ENCODE results near the gene DAPK2.
"Not testable (repeated sequence)": the region's sequence is repeated elsewhere in the genome, so short reads cannot be mapped to it uniquely, and the experiment has no call there.

DAPK2 gene

DNA sequence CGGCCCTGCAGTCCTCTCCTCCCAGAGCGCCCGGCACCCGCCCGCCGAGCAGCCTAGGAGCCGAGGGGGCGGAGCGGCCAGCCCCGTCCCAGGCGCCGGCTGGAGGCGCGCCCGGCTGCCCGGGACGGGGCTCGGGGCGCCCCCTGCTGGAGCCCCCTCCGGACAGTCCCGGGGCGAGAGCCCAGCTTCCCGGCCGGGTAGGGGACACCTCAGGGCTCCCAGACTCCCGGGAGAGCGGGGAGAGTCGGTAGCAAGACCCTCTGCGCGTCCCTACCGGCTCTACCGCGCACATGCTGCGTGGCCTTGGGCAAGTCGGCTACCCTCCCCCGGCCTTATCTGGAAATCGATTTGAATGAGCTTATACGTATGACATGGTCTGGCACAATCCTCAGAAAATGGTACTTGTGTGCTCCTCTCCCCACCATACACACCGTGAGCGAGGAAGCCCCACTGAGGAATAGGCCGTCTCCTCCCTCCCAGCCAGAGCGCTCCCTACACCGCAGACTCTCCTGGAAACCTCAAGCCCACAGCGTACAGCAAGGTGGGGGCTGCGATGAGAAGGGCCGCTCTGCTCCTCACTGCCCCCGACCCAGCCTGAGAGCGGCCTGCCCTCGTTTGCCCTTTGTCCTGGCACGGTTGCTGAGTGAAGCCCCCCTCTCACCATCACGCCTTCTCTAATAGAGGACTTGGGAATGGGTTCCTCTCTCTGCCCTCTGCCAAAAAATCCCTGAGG lies at the start of gene DAPK2:
DAPK2 (minus strand) TSS at position 65 of the 733 bp plus-strand sequence. CDS start 6,224 bp downstream, outside the sequence.
- DNase-seq = no peak

DNA sequence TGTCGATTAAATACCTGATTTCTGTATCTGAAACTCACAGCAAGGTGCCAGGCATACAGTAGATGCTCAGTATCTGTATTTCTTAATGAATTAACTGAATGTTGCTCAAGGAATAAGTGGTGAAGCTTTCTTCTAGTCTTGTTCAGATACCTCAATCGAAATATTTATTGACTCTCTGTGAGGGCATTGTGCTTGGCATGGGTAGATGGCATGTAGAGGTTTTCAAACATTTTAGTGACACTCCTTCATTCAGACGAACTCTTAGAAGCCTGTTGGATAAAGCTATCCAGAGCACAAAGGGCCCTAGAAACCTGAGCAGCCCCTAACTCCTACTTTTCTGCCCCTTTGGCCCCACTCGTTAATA lies 49.1 kb upstream of the DAPK2 start:
- no peak for DNase-seq

DNA sequence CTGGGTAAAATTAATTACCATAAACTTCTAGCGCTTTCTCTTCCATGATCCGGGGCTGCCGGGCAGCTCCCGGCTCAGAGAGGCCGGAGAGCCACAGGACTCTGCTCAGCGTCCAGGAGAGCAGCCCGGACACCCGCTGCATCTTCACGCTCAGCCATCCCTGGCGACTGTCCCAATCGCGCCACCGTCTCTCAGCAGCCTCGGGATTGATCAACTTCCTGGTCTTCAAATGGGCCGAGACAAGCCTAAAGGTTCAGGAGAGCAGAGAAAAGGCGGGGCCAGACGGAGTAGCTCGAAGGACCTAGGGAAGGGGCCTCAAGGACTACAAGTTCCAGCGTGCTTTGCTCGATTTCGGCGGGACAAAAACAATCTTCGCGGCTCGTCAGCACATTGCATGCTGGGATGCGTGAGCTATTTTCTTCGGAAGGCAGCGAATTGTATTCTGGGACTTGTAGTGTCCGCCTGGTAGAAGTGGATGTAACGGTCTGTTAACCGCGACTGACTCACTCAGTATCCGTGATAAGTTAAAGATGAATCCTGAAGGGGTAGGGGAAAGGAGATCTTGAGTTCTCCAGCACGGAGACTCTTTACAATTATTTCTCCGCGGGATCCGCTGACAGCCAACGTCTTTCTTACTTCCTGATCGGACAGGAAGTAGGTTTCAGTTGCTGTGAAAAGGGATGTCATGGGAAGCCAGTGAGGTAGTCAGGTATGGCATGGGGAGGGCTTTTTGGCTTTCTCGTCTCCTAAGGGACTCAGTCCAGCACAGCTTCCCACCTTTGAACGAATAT lies 47.5 kb upstream of the DAPK2 start, which contains the start of gene CIAO2A:
CIAO2A (minus strand) TSS at position 212 of the 791 bp plus-strand sequence; CDS start at position 142, 70 bp downstream.
- DNase-seq = peak; percentile 99

DNA sequence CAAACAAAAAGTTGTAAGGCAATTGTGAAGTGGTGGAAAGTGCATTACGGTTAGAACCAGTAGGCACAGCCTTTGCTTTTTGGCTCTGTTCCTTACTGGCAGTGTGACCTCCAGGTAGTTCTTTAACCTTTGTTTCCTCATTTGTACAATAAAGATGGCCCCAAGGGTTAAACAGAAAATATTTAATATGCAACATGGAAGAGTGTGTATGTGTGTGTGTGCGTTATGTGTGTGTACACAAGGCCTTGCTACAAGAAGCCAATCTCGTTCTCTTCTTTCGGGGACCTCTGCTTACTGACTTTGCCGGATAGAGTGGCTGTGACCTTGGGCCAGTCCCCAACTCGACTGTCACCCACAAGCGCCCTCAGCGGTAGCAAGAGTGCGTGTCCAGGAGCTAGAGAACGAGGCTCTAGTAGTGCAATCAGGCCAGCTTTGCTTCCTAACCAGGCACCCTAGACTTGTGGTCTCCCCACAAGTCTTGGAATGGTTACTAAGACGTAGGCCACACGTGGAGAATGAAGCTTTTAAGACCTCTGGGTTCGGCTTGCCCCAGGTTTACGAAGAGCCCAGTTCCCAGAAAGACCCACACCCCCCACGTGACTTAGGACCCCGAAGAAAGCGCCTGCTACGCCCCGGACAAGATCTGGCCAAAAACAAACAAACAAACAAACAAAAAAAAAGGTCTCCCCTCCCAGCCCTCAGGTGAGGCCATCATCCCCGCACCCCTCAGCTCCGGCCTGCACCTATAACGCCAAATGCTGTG lies 46.8 kb upstream of the DAPK2 start:
- DNase-seq = no peak

DNA sequence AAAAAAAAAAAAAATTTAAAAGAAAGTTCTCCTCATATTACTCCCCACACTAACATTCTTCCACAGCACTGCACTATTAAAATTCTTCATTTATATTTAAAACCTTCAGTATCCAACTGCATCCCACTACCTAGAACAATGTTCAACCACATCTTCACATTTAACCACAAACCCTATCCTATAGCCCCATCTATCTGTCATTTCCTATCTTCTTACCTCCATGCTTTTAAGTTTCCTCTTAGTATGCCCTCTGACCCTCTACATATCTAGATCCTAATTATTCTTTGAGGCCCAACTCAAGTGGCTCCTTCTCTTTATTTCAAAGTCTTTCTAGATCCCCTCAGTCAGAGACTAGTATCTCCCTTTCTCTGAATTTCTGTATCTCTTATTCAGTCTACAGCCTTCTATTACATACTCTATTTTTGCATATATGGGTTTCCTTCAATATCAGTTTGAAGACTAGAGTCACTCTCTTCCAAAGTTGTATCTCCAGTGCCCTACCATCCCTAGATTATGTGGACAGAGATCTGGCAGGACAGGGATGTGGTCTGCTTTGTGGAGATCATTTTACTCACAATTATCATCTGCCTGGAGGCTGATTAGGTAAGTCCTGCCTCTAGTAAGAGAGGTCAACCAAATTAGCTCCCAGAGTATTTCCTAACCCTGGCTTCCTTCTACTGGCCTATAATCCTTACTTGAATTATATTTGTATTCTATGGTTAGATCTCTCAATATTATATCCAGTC lies 46.0 kb upstream of the DAPK2 start:
- DNase-seq = no peak

- peak; percentile 28 for DNase-seq
These were observed 44.2 kb upstream of the DAPK2 start for GRCh38 chr15:64090527-64090926.

DNA sequence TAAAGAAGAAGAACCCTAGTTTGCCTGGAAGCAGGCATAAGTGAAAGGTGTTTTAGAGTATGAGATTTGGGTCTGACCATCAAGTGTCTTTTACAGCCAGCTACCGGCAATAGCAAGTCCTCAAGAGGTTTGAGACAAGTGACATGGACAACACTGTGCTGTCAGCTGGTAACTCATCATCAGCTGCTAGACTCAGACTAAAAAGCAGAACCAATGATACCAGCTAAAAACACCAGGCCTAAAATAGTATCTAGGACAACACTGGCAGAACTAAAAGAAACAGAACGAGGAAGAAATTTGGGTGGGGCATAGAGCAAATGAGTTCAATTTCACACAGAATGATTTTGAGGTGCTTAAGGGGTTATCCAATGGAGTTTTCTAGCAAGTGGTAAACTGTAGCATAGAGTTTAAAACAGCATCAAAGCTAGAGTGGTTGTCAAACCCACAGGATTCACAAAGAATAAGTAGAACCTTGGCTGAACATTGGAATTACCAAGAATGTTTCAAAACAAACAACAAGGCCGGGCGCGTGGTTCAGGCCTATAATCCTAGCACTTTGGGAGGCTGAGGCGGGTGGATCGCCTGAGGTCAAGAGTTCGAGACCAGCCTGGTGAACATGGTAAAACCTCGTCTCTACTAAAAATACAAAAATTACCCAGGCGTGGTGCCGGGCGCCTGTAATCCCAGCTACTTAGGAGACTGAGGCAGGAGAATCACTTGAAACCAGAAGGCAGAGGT lies 43.4 kb upstream of the DAPK2 start:
- peak; percentile 19 for DNase-seq

DNA sequence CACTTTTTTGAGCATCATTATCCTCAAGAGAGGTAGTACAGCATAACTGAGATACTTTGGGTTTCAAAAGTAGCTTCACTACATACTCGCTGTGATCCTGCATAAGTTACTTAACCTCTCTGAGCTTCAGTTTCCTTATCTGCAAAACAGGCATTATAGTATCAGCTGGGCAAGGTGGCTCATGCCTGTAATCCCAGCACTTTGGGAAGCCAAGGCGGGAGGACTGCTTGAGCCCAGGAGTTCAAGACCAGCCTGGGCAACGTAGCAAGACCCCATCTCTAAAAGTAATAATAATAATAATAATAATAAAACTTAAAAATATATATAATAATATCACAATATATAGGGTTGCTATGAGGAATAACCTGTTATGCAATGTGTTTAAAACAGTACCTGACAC lies 36.5 kb upstream of the DAPK2 start:
- no peak for DNase-seq

GRCh38 chr15:64073496-64073895 lies 27.2 kb upstream of the DAPK2 start:
- not testable (repeated sequence) for DNase-seq

GRCh38 chr15:64072812-64073211 lies 26.5 kb upstream of the DAPK2 start:
- no peak for DNase-seq

DNA sequence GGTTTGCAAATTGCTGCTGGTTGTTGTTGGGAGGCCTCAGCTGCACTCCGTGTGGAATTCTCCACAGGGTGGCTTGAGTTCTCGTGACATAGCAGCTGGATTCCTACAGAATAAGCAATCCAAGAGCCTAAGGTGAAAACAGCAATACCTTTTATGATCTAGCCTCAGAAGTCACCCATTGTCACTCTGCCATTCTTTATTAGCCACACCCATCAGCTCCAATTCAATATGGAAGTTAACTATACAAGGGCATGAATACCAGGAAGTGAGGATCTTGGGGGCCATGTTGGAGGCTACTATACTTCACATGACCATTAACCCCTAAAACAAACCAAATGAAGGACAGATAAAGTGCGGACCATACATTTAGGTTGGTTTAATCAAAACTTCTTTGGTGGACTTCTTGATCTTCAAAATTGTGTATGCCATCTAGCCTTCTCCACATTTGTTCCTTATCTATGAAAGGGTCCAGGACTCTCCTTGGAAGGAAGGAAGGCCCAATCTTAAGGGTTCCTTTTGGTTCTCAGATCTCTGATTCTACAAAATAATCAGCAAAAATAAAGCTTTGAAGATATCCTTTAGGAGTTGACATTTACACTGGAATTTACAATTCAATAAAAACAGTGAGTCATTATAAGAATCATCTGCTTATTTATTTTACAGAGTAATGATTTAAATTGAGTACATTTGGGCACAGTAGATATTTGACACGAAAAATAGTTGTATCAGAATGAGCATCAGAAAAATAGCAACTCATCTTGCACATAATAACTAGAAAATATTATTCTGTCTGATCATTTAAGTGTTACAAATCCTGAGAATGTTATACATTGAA lies 25.9 kb upstream of the DAPK2 start:
- no peak for DNase-seq

- DNase-seq = no peak
These were observed 24.9 kb upstream of the DAPK2 start for GRCh38 chr15:64070965-64071851.

DNA sequence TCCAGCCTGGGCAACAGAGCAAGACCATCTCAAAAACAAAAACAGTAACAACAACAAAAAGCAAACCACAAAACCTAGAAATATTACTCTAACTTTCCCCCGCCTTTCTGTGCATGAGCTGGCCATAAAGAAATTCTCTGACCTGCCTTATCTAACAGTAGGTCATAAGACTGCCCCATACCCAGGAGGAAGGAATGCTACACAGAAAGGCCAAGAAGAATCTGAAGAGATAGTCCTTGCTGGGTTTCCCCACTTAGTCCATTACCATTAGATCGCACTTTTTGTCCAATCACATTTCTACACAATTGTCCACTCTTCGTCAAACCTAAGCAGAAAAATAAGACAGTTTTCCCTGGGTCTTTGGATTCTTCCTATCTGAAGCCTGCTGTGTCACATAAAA lies 23.8 kb upstream of the DAPK2 start:
- no peak for DNase-seq

DNA sequence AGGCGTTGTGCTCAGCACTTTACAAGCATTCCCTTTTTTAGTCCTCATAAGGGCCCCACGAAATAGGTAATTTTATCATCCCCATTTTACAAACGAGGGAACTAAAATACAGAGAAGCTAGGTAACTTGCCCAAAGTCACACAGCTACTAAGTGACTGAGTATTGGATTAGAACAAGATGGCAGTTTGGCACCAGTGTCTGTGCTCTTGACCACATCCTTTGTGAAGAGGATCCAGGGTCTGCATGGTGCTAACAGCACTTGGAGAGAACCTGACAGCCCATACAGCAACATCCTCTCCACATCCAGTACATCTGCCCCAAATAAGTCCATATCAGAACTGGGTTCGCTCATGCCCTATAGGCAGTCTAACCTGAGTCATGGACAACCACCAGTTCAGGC lies 21.8 kb upstream of the DAPK2 start:
- no peak for DNase-seq

GRCh38 chr15:64067564-64068030 lies 21.3 kb upstream of the DAPK2 start:
- no peak for DNase-seq

- no peak for DNase-seq
These were observed 20.2 kb upstream of the DAPK2 start for GRCh38 chr15:64066451-64066850.

DNA sequence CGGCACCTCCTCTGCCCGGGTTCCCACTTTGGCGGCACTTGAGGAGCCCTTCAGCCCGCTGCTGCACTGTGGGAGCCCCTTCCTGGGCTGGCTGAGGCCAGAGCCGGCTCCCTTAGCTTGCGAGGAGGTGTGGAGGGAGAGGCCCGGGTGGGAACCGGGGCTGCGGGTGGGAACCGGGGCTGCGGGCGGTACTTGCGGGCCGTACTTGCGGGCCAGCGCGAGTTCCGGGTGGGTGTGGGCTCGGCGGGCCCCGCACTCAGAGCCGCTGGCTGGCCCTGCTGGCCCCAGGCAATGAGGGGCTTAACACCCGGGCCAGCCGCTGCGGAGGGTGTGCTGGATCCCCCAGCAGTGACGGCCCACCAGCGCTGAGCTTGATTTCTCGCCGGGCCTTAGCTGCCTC lies 14.4 kb upstream of the DAPK2 start:
- DNase-seq = no peak

GRCh38 chr15:64059104-64059503 lies 12.8 kb upstream of the DAPK2 start:
- DNase-seq = not testable (repeated sequence)

- DNase-seq = no peak
These were observed 12.0 kb upstream of the DAPK2 start for GRCh38 chr15:64058279-64058678.

- DNase-seq = not testable (repeated sequence)
These were observed 7.4 kb upstream of the DAPK2 start for GRCh38 chr15:64053674-64054073.
